Glutamatergic neuron (in vitro differentiated cells): Measurements from ENCODE around the gene GRAMD1B. TPM values are rescaled to one million over a fixed set of nuclear protein-coding genes. Genes with fewer than 3 reads are reported as not detected.

Experiments
- DNase-seq: peaks from one replicate; pipeline ENCODE4 v3.0.0; 2022
- H3K27ac Mint-ChIP-seq: one replicate; pipeline ENCODE4 v1.8.0; 2020; ENCODE audit warnings: mild to moderate bottlenecking, mixed read lengths, inconsistent platforms; ENCODE audit not compliant: unreplicated experiment
- H3K27me3 Mint-ChIP-seq: one replicate; pipeline ENCODE4 v1.8.0; 2020; ENCODE audit warnings: mild to moderate bottlenecking, moderate library complexity, mixed read lengths, inconsistent platforms; ENCODE audit not compliant: unreplicated experiment
- H3K36me3 Mint-ChIP-seq: one replicate; pipeline ENCODE4 v1.8.0; 2020; ENCODE audit warnings: mild to moderate bottlenecking, mixed read lengths, inconsistent platforms; ENCODE audit not compliant: unreplicated experiment
- H3K4me1 Mint-ChIP-seq: one replicate; pipeline ENCODE4 v1.8.0; 2020; ENCODE audit warnings: mild to moderate bottlenecking, low read depth, mixed read lengths, inconsistent platforms; ENCODE audit not compliant: unreplicated experiment
- H3K4me3 Mint-ChIP-seq: one replicate; pipeline ENCODE4 v1.8.0; 2020; ENCODE audit warnings: mild to moderate bottlenecking, mixed read lengths, inconsistent platforms; ENCODE audit not compliant: unreplicated experiment
- H3K9me3 Mint-ChIP-seq: one replicate; pipeline ENCODE4 v1.8.0; 2020; ENCODE audit warnings: mild to moderate bottlenecking, moderate library complexity, mixed read lengths, inconsistent platforms; ENCODE audit not compliant: unreplicated experiment
- total RNA-seq: library from RNA; stranded (reverse); fragmentation: NEBNext Ultra II Directional; extraction: Animal tissue kit (Norgen Biotek cat#: 25700); gene quantifications from one replicate; pipeline ENCODE4 v1.2.1, GENCODE V29; 2021; ENCODE audit not compliant: unreplicated experiment
- TF ChIP-seq, protein P1 (sequence below): fragments of 200-600 bp; sonication (generic); IDR thresholded peaks from one replicate; pipeline ENCODE4 v1.5.0; 2021; ENCODE audit not compliant: partially characterized antibody, unreplicated experiment

The GRAMD1B gene
- total RNA-seq, 1 donor from 2014 or later: 12.2 TPM

DNA sequence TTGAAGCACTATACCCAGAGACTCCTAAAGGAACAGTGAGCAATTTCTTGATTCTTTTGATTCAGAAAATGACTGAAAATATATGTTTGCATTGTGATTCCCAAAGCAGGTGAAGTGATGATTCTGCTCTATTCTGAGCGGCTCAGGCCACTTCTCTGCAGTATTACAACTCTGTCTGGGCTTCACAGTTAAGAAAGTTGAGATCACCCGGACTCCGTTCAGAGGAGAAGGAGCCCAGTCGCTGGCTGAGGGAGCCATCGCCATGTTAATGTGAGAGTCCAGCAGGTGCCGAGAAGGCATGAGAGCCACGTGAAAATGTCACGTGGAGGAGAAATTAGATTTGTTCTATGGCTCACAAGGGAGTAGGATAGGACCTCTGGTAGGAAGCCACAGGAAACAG lies 132.8 kb downstream of the GRAMD1B start:
- peaks cover 59% of the 10 kb centered on the region for H3K4me1 Mint-ChIP-seq
- H3K27me3 Mint-ChIP-seq: peaks cover 10% of the 10 kb centered on the region
- TF ChIP-seq, protein P1, sequence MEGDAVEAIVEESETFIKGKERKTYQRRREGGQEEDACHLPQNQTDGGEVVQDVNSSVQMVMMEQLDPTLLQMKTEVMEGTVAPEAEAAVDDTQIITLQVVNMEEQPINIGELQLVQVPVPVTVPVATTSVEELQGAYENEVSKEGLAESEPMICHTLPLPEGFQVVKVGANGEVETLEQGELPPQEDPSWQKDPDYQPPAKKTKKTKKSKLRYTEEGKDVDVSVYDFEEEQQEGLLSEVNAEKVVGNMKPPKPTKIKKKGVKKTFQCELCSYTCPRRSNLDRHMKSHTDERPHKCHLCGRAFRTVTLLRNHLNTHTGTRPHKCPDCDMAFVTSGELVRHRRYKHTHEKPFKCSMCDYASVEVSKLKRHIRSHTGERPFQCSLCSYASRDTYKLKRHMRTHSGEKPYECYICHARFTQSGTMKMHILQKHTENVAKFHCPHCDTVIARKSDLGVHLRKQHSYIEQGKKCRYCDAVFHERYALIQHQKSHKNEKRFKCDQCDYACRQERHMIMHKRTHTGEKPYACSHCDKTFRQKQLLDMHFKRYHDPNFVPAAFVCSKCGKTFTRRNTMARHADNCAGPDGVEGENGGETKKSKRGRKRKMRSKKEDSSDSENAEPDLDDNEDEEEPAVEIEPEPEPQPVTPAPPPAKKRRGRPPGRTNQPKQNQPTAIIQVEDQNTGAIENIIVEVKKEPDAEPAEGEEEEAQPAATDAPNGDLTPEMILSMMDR: no peak
- H3K36me3 Mint-ChIP-seq: no peaks in the 10 kb centered on the region
- H3K27ac Mint-ChIP-seq: peak overlapping the region; percentile 54
- DNase-seq: no peak
- H3K4me3 Mint-ChIP-seq: peak overlapping the region; percentile 45
- peaks cover 9% of the 10 kb centered on the region for H3K9me3 Mint-ChIP-seq

DNA sequence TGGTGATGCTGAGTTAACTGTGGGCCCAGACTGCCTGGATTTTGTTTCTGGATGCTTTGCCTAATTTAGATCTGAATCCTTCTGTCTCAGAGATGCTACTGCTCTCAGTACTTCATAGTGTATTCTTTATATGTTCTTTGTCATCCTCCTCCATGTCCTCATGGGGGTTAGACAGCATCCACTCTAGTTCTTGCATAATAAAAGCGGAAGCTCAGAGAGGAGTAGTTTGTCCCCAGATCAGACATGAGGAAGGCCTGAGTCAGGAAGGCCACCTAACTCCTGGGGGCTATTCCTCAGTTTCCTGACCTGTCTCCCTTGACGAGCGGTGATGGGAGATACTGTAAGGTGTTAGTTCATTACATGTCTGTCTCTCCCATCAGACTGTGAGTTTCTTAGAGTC lies 134.2 kb downstream of the GRAMD1B start:
- TF ChIP-seq, protein P1: no peak
- Mint-ChIP-seq H3K27ac (no peak overlapping the region), H3K4me3 (no peak overlapping the region), H3K4me1 (peaks cover 56% of the 10 kb centered on the region), H3K27me3 (peaks cover 10% of the 10 kb centered on the region), H3K36me3 (no peaks in the 10 kb centered on the region), H3K9me3 (peaks cover 9% of the 10 kb centered on the region)
- DNase-seq: no peak

DNA sequence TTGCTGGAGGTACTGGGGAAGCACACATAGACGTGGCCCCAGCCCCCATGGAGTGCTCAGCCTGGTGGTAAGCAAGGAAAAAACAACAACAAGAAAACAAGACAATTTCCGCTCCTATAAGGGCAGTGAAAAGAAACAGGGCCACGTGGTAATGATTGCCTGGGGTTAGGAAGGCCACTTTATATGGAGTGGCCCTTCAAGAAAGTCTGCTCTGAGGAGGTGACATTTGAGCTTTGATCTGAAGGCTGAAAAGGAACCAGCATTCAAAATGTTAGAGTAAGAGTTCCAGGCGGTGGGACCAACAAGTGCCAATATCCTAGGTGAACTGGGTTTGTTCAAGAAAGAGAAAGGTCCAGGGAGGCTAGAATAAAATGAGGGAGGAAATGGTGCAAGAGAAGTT lies 136.8 kb downstream of the GRAMD1B start:
- no peak for DNase-seq
- no peaks in the 10 kb centered on the region for H3K9me3 Mint-ChIP-seq
- TF ChIP-seq, protein P1: no peak
- no peak overlapping the region for H3K4me3 Mint-ChIP-seq
- H3K4me1 Mint-ChIP-seq: peaks cover 32% of the 10 kb centered on the region
- H3K27ac Mint-ChIP-seq: no peak overlapping the region
- no peaks in the 10 kb centered on the region for H3K36me3 Mint-ChIP-seq
- no peaks in the 10 kb centered on the region for H3K27me3 Mint-ChIP-seq

DNA sequence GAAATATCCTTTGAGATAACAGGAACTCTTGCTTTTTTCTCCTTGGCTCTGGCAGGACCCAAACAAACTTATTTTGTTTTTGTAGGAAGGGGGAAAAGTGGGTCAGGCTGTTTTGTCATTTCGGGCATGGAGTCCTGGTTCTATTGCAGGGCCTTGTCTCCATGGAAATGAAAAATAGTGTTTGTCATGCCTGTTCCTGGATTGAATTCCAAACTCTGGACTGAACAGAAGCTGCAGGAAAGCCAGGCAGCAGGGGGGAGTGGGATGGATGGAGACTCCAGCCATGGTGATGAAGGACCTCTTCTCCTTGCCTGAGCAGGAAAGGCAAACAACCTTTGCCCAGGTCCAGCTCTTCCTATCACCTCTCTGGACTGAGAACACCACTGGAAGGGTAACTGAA lies 137.4 kb downstream of the GRAMD1B start:
- no peaks in the 10 kb centered on the region for H3K27me3 Mint-ChIP-seq
- no peak overlapping the region for H3K4me3 Mint-ChIP-seq
- H3K4me1 Mint-ChIP-seq: peaks cover 28% of the 10 kb centered on the region
- no peak overlapping the region for H3K27ac Mint-ChIP-seq
- H3K36me3 Mint-ChIP-seq: no peaks in the 10 kb centered on the region
- TF ChIP-seq, protein P1: no peak
- H3K9me3 Mint-ChIP-seq: no peaks in the 10 kb centered on the region
- DNase-seq: no peak

DNA sequence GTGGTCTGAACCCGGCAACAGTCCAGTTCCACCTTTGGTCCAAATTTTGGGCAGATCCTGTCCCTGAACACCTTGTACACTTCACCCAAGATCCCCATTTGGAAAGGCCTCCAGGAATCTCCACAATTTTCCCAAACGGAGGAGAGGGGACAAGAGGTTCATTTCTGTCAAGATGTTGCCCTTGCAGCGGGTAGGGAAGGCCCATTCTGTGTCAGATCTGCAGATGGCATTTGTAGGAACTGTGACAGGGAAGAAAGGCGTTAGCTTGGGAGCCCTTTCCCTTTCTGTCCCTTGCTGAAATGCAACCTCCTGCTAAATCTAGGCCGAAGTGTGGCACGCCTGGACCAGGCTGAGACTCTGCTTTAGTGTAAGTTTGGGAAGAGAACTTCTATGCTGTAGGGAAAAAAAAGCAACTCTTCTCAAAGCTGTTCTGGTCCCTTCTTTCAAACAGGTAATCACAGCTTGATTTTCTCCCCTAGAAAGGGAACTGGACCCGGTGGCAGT lies 138.3 kb downstream of the GRAMD1B start:
- DNase-seq: no peak
- peaks cover 19% of the 10 kb centered on the region for H3K4me1 Mint-ChIP-seq
- no peak overlapping the region for H3K4me3 Mint-ChIP-seq
- no peaks in the 10 kb centered on the region for H3K27me3 Mint-ChIP-seq
- H3K9me3 Mint-ChIP-seq: no peaks in the 10 kb centered on the region
- TF ChIP-seq, protein P1: no peak
- no peaks in the 10 kb centered on the region for H3K36me3 Mint-ChIP-seq
- H3K27ac Mint-ChIP-seq: no peak overlapping the region
